NCI-H2227 (cell line): ENCODE data around the gene NUP153.

Experiments used
- DNase-seq: peaks from one replicate; lab custom pipeline; 2025; ENCODE audit not compliant: unreplicated experiment; lab: John Stamatoyannopoulos, UW

Gene NUP153

GRCh38 chr6:17663226-17663625 is 43.5 kb downstream of the NUP153 start:
- no peak for DNase-seq

- no peak for DNase-seq
Observed at GRCh38 chr6:17662585-17662984, 44.1 kb downstream of the NUP153 start.

GRCh38 chr6:17656644-17657043 is 50.1 kb downstream of the NUP153 start:
- no peak for DNase-seq

GRCh38 chr6:17656092-17656491 is 50.6 kb downstream of the NUP153 start:
- DNase-seq = peak; percentile 5

- DNase-seq = no peak
Observed at GRCh38 chr6:17653198-17653882, 53.4 kb downstream of the NUP153 start.

GRCh38 chr6:17650656-17651309 is 55.9 kb downstream of the NUP153 start:
- DNase-seq = no peak

- no peak for DNase-seq
Observed at GRCh38 chr6:17648745-17649144, 58.0 kb downstream of the NUP153 start.

- no peak for DNase-seq
Observed at GRCh38 chr6:17640477-17640917, 66.2 kb downstream of the NUP153 start.

- DNase-seq = no peak
Observed at GRCh38 chr6:17638212-17638715, 68.5 kb downstream of the NUP153 start.

GRCh38 chr6:17635568-17635967 is 71.2 kb downstream of the NUP153 start:
- DNase-seq = no peak

GRCh38 chr6:17633465-17634188 is 73.1 kb downstream of the NUP153 start:
- no peak for DNase-seq

- DNase-seq = no peak
Observed at GRCh38 chr6:17632934-17633333, 73.8 kb downstream of the NUP153 start.

- DNase-seq = no peak
Observed at GRCh38 chr6:17630511-17631073, 76.1 kb downstream of the NUP153 start.

GRCh38 chr6:17629824-17630510 is 76.8 kb downstream of the NUP153 start:
- no peak for DNase-seq

GRCh38 chr6:17628873-17629272 is 77.9 kb downstream of the NUP153 start:
- no peak for DNase-seq

GRCh38 chr6:17624396-17624795 is 82.3 kb downstream of the NUP153 start:
- DNase-seq = no peak

- no peak for DNase-seq
Observed at GRCh38 chr6:17622144-17622543, 84.6 kb downstream of the NUP153 start.

- no peak for DNase-seq
Observed at GRCh38 chr6:17621003-17621402, 85.7 kb downstream of the NUP153 start.

- DNase-seq = no peak
Observed at GRCh38 chr6:17615794-17616193, 90.9 kb downstream of the NUP153 start.

GRCh38 chr6:17612048-17612447 is 94.7 kb downstream of the NUP153 start:
- no peak for DNase-seq

- no peak for DNase-seq
Observed at GRCh38 chr6:17610835-17611234, 95.9 kb downstream of the NUP153 start.
